Right ventricle myocardium superior (tissue), 1 donor: ENCODE data around the gene ADGRE1. TPM values are rescaled to one million over a fixed set of nuclear protein-coding genes. Genes with fewer than 3 reads are reported as not detected.

Experiments
- ATAC-seq: fragments of 200-7000 bp; cut with Tn5 transposase; one replicate; pipeline ENCODE4 v1.9.1; 2020; ENCODE audit warnings: mild to moderate bottlenecking; ENCODE audit not compliant: poor library complexity
- DNase-seq: peaks from one replicate; pipeline ENCODE4 v3.0.0-alpha.2; 2020
- intact Hi-C: fragments of 100-400 bp; cut with DNase I; formaldehyde crosslinking; loops from one replicate; pipeline ENCODE4 v1.11.2; 2022
- total RNA-seq: library from RNA; stranded (reverse); fragmentation: NEBNext Ultra II Directional; extraction: Animal tissue kit (Norgen Biotek cat#: 25700); gene quantifications from one replicate; pipeline ENCODE4 v1.2.1, GENCODE V29; 2021
- donor health status: DM: no; HTN: yes; CAD: no; lungs with severe emphysema.

The ADGRE1 gene
- total RNA-seq, 1 donor from 2014 or later = 0.24 TPM

DNA sequence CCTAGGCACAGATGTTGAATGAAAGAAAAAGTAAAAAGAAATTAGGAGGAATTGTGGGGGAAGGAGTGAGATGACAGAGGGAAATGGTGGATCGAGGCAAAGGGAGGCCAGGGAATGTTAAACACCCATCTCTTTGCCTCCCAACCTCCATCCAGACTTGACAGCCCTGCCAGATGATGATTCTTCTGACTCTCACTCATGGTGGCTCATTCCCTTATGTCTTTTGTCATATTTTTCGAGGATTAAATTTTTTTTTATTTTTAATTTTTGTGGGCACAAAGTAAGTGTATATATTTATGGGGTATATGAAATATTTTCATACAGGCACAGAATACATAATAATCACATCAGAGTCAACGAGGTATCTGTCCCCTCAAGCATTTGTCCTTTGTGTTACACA lies 42.8 kb downstream of the ADGRE1 start:
- DNase-seq (no peak), ATAC-seq (no peak)
- intact Hi-C loops = no loop called here

DNA sequence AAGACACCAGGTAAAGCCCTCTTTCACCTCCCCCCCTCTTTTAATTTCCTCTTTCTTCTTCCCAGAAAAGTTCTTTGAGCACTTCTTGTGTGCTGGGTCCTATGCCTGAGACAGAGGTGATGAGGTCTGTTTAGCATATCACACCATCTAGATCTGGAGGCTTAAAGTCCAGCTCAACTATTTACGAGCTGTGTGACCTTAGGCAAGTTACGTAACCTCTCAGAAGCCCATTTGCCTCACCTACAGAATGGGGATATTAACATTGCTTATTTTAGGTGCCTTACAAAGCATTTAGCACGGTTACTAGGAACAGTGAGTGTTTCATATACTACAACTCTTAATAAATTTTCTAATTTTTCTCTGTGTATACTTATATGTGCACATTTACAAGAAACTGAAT lies 47.7 kb downstream of the ADGRE1 start:
- intact Hi-C loops = no loop called here
- ATAC-seq (no peak), DNase-seq (no peak)

DNA sequence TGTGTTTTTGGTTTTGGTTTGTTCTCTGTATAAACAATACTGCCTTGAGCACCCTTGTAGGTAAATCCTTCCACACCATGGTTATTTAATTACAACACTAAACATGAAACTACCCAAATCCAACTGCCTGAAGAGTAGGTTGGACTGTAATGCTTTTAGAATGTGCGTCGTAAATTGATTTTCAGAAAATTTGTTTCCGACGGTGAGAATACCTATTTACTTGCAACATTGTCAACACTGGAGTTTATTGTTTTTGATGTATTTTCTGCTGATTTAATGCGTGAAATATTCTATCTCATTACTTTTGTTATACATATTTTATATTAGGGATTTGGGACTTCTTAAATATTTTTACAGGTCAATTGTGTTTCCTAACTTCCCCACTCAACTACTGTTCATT lies 48.2 kb downstream of the ADGRE1 start:
- no peak for ATAC-seq
- intact Hi-C loops = no loop called here
- DNase-seq = no peak

DNA sequence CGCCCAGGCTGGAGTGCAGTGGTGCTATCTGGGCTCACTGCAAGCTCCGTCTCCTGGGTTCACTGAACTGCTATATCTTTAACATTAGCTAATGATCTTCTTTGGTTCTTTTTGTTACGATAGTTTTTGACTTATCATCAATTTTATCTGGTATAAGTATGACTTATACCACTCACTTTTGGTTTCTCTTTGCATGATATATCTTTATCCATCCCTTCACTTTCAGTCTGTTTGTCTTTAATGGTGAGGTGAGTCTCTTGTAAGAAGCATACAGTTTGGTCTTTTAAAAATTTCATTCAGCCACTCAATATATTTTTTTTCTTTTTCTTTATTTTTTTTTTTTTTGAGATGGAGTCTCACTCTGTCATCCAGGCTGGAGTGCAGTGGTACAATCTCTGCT lies 58.4 kb downstream of the ADGRE1 start:
- intact Hi-C loops = no loop called here
- DNase-seq (no peak), ATAC-seq (no peak)

DNA sequence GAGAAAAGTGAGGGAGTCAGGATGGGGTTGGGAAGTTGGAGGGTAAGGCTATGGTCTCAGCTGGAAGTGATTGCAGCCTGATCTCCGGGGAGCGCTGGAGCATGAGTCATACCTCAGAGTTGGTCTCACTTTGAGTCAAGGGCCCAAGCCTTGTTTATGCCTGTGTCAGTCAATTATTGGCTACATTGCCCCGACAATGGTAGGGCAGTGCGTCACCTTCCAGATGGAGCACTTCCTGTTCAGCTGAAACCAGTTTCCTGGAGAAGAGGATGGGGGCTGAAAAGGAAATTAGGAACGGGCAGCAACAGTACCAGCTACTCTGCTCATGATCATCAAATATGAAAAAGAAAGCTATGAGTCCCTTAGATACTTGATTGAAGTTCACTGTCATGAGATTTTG lies 60.4 kb downstream of the ADGRE1 start:
- ATAC-seq (no peak), DNase-seq (no peak)
- intact Hi-C loops = no loop called here

DNA sequence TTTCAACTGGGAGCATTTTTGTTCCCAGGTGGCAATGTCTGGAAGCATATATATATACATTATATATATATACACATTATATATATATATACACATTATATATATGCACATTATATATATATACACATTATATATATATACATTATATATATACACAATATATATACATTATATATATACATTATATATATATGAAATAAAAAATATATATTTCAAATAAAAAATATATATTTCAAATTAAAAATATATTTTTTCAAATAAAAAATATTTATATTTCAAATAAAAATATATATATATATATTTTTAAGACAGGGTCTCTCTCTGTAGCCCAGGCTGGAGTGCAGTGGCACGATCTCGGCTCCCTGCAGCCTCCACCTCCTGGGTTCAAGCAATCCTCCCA lies 61.5 kb downstream of the ADGRE1 start:
- ATAC-seq (no peak), DNase-seq (no peak)
- intact Hi-C loops = no loop called here

DNA sequence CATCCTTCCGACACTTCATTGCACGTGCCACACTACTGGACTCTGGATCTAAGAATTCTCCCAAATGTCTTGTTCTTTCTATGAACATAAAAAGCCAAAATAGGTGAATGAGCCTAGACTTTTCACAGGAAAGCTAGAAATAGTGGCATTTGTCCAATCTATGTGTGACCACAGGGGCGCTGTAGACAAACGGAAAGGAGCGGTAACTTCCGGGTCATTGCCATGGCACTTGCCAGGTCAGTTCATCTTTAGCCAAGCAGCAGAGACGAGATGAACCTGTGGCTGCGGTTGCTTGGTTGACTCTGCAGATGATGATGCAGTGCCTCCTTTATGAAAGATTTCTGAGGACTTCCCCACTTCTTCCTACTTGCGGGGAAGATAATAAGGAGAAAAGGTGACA lies 65.6 kb downstream of the ADGRE1 start:
- intact Hi-C loops = no loop called here
- no peak for ATAC-seq
- DNase-seq = no peak

DNA sequence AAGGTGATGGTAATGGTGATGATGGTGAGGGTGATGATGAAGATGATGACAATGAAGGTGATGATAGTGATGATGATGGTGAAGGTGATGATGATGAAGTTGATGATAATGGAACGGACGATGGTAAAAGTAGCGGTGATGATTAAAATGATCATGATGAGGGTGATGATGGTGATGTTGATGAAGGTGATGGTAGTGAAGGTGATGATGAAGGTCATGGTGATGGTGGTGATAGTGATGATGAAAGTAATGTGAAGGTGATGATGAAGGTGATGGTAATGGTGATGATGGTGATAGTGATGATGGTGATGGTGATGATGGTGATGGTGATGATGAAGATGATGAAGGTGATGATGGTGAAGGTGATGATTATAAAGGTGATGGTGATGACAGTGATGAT lies 67.7 kb downstream of the ADGRE1 start:
- intact Hi-C loops = no loop called here
- ATAC-seq = no peak
- no peak for DNase-seq

DNA sequence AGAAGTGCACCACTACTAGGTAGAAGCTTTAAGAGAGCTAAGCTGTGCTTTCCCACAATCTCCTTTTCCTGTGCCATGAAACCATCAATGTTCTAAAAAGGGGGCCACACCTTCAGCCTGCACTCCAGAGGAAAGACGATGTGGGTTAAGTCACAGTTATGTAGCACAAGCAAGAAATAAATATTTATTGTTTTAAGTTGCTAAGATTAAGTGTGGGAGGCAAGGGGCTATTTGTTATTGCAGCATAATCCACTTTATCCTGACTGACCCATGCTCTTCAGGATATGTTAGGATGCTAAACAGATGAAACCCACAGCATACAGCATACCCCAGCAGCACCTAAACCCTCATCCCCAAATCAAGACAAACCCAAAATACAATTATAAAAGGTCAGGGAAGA lies 69.2 kb downstream of the ADGRE1 start:
- no peak for ATAC-seq
- intact Hi-C loops = no loop called here
- DNase-seq = no peak

DNA sequence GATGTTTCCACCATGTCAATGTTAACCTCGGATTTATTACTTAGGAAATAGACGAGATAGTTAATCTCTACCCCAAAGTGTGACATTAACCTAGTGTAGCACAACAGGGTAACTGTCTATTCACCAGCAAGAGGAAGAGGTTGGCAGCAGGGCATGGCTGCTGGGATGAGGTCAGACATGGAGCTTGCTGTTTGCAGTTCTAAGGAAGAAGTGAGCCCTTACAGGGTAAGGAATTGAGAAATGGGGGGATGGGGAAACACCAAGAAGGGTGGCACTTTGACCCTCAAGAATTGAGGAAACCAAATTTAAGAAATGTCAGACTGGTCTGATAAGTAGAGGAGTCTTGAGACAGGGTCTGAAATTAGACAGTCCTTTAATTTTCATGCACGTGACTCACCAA lies 71.4 kb downstream of the ADGRE1 start:
- DNase-seq (no peak), ATAC-seq (no peak)
- intact Hi-C loops = no loop called here

DNA sequence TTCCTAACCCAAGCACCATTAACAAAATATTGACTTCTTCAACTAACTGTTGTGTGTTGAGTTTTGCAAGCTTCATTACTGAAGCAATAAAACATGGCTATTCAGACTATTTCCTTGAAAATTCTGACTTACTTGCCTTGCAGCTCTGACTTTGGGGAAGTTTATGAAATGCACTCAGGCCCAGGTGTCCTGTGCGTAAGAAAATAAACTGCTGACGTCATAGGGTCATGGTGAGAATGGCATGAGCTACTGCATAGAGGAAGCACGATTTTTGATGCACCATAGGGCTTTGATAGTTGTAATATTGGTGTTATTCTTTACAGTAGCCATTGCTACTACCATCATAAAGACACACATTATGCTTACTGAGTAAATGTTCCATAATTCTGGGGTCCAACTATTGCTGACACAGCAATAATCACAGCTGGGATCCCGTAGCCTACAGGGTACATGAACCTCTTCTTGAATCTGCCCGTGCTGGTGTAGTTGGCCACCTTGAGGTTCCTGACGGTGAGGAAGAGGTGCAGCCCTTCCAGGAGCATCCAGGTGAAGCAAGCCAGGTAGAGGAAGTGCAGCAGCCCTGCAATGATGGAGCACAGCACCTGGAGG lies 76.0 kb downstream of the ADGRE1 start:
- ATAC-seq (no peak), DNase-seq (no peak)
- intact Hi-C loops = no loop called here

DNA sequence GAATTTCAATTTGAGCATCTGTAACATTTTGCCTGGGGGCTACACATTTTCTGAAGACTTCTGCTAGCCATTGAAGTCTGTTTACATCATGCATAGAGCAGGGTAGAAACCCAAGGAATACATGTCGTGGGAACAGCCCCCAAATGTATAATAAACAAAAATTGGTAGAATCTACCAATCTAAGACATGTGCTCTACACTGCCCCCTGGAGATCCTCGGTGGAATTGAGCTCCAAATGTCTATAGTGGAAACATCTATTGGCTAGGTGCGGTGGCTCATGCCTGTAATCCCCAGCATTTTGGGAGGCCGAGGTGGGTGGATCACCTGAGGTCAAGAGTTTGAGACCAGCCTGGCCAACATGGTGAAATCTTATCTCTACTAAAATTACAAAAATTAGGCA lies 76.6 kb downstream of the ADGRE1 start:
- DNase-seq (no peak), ATAC-seq (no peak)
- intact Hi-C loops = no loop called here

DNA sequence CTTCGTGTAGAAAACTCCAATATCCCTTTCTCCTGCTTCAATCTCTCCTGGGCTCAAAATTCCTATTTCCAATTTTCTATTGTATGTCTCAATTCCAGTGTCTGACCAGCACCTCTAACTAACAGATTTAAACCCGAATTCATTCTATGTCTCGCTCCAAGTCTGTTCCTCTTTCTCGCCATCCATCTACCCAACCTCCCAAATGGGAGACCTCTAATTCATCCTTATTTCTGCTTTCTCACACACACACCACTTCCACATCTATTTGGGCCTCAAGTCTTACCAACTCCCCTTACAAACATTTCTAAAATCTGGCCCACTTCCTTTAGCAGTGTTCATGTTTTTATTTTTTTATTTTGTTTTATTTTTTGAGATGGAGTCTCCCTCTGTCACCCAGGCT lies 80.6 kb downstream of the ADGRE1 start:
- ATAC-seq (no peak), DNase-seq (no peak)
- intact Hi-C loops = no loop called here

DNA sequence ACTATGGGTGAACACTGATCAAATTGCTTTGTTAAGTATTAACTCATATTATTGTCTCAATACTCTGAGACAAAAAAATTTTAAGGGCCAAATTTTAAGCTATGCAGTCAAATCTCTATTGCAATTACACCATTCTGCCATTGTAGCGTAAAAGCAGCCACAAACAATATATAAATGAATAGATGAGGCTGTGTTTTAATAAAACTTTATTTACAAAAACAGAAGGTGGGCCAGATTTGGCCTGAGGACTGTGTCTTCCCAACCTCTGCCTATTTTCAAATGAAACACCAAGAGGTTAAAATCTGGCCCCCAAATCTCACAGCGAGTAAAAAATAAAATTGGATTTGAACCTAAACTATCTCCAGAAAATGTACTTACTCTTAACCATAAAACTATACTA lies 82.1 kb downstream of the ADGRE1 start:
- DNase-seq (no peak), ATAC-seq (no peak)
- intact Hi-C loops = no loop called here

DNA sequence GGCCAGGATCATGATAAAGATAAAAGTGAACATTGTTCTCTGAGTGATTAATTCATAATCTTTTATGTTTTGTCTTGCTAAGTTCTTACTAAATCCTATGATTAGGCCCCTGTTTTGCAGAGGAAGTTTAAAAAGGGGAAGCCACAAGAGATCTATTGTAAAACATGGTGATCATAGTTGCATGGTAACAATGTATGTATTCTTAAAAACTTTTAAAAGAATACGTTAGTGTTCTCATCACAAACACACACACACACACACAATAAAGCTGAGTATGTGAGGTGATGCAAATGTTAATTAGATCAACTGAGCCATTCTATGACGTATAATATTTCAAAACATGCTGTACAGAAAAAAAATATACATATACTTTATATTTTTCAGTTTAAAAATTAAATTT lies 82.6 kb downstream of the ADGRE1 start:
- DNase-seq (no peak), ATAC-seq (no peak)
- intact Hi-C loops = no loop called here

DNA sequence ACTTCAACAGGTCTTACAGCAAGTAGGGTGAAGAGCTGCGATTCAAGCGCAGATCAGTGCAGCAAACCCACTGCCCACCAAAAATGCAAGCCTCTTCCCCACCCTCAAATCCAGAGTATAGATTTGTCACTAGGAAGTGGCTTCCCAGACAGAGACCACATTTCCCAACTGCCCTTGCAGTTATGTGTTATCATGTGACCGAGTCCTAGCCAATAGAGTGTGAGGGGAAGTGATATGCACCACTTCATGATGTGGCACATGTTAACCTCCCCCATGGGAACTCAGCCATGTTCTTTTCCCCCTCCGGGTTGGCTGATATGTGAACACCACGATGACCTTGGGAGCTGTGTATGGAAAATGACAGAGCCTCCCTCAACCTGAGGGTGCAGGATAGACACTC lies 83.1 kb downstream of the ADGRE1 start:
- no peak for ATAC-seq
- DNase-seq = no peak
- intact Hi-C loops = no loop called here

DNA sequence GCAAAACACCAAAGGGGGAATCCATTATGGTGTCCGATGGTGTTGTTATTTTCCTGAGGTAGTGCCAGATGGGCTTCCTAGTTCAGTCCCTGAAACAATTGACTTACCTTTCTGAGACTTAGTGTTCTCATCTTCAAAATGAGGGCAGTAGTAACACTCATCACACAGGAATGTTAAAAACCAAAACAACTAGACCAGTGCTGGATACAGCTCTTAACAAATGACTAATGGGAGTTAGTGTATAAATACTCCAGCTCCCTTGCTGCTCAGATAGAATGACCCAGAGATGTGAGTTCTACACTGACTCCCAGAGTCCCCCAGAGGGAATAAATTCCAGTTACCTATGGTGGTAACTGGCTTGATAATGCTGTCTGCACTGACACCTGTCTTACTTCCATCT lies 84.0 kb downstream of the ADGRE1 start:
- intact Hi-C loops = no loop called here
- no peak for DNase-seq
- no peak for ATAC-seq

DNA sequence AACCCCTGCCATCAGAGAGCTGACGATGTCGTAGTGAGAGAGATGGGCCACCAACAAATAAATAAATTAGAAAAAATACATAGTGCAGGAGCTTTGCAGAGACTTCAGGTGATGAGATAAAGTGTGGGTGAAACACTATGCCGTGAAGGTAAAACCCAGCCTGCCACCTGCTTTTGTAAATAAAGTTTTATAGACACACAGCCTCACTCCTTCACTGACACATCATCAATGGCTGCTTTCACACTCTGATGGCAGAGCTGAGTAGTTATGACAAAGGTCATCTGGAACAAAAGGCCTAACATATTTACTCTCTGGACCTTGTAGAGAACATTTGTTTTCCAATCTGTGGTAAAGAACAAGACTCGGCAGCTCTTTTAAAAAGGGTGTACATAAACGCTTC lies 88.8 kb downstream of the ADGRE1 start:
- ATAC-seq (no peak), DNase-seq (no peak)
- intact Hi-C loops = no loop called here

DNA sequence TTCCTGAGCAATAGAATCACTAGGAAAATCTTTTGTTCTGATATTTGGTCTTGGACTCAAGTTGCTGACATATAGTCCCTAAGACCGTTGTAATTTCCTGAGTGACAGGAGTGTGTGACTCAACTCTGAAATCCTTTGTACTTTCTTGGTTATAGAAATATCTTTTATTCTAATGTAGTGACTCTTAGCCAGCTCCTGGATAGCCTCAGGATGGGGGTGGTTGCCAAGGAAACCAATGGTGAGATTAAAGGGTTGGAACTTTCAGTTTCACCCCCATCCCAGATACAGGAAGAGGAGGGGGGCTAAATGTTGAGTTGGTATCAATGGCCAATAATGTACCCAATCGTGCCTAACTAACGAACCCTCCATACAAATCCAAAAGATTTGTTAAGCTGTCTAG lies 92.0 kb downstream of the ADGRE1 start:
- DNase-seq (no peak), ATAC-seq (no peak)
- intact Hi-C loops = no loop called here

DNA sequence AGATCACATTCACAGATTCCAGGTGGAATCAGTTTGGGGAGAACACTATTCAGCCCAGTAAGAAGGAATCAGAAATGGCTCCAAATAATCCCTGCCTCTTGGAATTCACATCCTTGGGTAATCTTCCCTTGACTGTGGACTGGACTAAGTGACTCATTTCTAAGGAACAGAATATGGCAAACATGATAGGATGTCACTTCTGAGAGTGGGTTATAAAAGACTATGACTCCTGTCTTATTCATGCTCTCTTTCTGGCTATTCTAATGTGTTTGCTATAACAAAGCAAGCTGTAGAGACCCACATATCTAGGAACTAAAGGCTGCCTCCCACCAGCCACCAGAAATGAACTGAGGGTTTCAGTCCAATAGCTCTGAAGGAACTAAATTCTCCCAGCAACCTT lies 96.1 kb downstream of the ADGRE1 start:
- intact Hi-C loops = no loop called here
- DNase-seq (no peak), ATAC-seq (no peak)

DNA sequence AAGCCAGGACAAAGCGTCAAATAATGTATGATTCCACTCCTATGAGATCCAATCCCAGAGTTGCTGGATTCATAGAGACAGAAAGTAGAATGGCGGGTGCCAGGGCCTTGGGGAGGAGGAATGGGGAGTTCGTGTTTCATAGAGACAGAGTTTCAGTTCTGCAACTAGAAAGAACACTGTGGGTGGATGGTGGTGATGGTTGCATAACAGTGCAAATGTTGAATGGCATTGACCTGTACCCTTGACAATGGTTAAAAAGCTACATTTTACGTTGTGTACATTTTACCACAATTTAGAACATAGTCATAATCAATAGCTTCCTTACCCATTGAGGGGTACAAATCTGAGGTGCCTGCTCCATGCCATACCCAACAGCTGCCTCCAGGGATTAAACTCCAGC lies 100.5 kb downstream of the ADGRE1 start:
- intact Hi-C loops = no loop called here
- no peak for DNase-seq
- ATAC-seq = no peak

DNA sequence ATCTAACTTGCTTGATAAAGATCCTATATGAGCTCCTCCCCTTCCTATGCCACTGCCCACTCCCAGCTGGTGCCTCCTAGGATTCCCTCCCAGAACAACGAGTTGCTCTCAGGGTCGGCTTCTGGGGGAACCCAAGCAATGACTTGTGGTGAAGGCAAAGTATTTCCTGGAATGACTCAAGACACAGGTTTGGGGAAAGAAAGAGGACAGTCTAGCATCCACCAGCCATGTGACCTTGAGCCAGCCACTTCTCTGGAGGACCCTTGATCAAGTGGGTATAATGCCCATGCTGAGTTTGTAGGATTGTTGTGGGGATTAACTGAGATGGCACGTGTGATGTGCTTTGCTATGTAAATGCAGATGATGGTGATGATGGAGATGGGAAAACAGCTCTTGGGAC lies 100.9 kb downstream of the ADGRE1 start:
- no peak for ATAC-seq
- intact Hi-C loops = no loop called here
- DNase-seq = no peak
